Measurements from ENCODE around the gene NUBP2. TPM values are rescaled to one million over a fixed set of nuclear protein-coding genes. Genes with fewer than 3 reads are reported as not detected.

NUBP2 gene
- total RNA-seq, 4 donors from 2014 or later: 64.4 to 92.2 (median 80.6) TPM

GRCh38 chr16:1764971-1765370, 17.8 kb upstream of the NUBP2 start:
- Histone ChIP-seq H3K27me3 (no peaks in the 10 kb centered on the region), H3K4me1 (peaks cover 0 to 26% (median 6%) of the 10 kb centered on the region in 3 donors), H3K4me3 (no peak overlapping the region), H3K36me3 (peaks cover 0 to 100% of the 10 kb centered on the region in 2 donors), H3K27ac (no peak overlapping the region), H3K9me3 (no peaks in the 10 kb centered on the region)
- WGBS, 2 donors (ENCODE audit: low coverage in 1 of 2): 80% methylated on average over 3 of the region's 21 CpGs; no CpG with 5 or more reads in 1 of the 2 donors
- TF ChIP-seq POLR2AphosphoS5 (IDR thresholded peaks at IDR 0.05) (no peak), EP300 (IDR thresholded peaks at IDR 0.05) (no peak), POLR2A (IDR thresholded peaks at IDR 0.05) (no peak), CTCF (IDR thresholded peaks at IDR 0.05) (no peak)
- ATAC-seq: no peak

GRCh38 chr16:1765826-1766225, 16.9 kb upstream of the NUBP2 start:
- H3K4me1 ChIP-seq: peaks cover 0 to 34% (median 13%) of the 10 kb centered on the region in 3 donors
- H3K9me3 ChIP-seq: no peaks in the 10 kb centered on the region
- H3K27ac ChIP-seq: no peak overlapping the region
- TF ChIP-seq POLR2AphosphoS5 (IDR thresholded peaks at IDR 0.05): no peak
- no peak for TF ChIP-seq CTCF (IDR thresholded peaks at IDR 0.05)
- TF ChIP-seq POLR2A (IDR thresholded peaks at IDR 0.05): no peak
- no peak for TF ChIP-seq EP300 (IDR thresholded peaks at IDR 0.05)
- ATAC-seq: no peak
- no peak overlapping the region for H3K4me3 ChIP-seq
- 100% methylated on average over 1 of the region's 22 CpGs; no CpG with 5 or more reads in 1 of the 2 donors for WGBS, 2 donors (ENCODE audit: low coverage in 1 of 2)
- no peaks in the 10 kb centered on the region for H3K27me3 ChIP-seq
- peaks cover 0 to 91% of the 10 kb centered on the region in 2 donors for H3K36me3 ChIP-seq

GRCh38 chr16:1766231-1766630, 16.5 kb upstream of the NUBP2 start:
- H3K4me3 ChIP-seq: no peak overlapping the region
- 70% methylated on average over 5 of the region's 19 CpGs; no CpG with 5 or more reads in 1 of the 2 donors for WGBS, 2 donors (ENCODE audit: low coverage in 1 of 2)
- TF ChIP-seq CTCF (IDR thresholded peaks at IDR 0.05): no peak
- no peaks in the 10 kb centered on the region for H3K27me3 ChIP-seq
- no peak for ATAC-seq
- peaks cover 0 to 87% of the 10 kb centered on the region in 2 donors for H3K36me3 ChIP-seq
- H3K9me3 ChIP-seq: no peaks in the 10 kb centered on the region
- H3K4me1 ChIP-seq: peaks cover 0 to 36% (median 13%) of the 10 kb centered on the region in 3 donors
- no peak overlapping the region for H3K27ac ChIP-seq

- TF ChIP-seq POLR2AphosphoS5 (IDR thresholded peaks at IDR 0.05) (no peak), EP300 (IDR thresholded peaks at IDR 0.05) (no peak), CTCF (IDR thresholded peaks at IDR 0.05) (no peak), POLR2A (IDR thresholded peaks at IDR 0.05) (no peak)
- H3K4me3 ChIP-seq: no peak overlapping the region
- WGBS, 2 donors (ENCODE audit: low coverage in 1 of 2): 100% methylated on average over 2 of the region's 18 CpGs; no CpG with 5 or more reads in 1 of the 2 donors
- peaks cover 0 to 82% of the 10 kb centered on the region in 2 donors for H3K36me3 ChIP-seq
- no peak overlapping the region for H3K27ac ChIP-seq
- ATAC-seq: no peak
- no peaks in the 10 kb centered on the region for H3K9me3 ChIP-seq
- peaks cover 0 to 39% (median 13%) of the 10 kb centered on the region in 3 donors for H3K4me1 ChIP-seq
- H3K27me3 ChIP-seq: no peaks in the 10 kb centered on the region
Observed at GRCh38 chr16:1766701-1767100, 16.1 kb upstream of the NUBP2 start.

GRCh38 chr16:1767116-1767994, 15.4 kb upstream of the NUBP2 start:
- ATAC-seq: no peak
- H3K9me3 ChIP-seq: no peaks in the 10 kb centered on the region
- TF ChIP-seq POLR2A (IDR thresholded peaks at IDR 0.05): no peak
- TF ChIP-seq POLR2AphosphoS5 (IDR thresholded peaks at IDR 0.05): no peak
- no peak for TF ChIP-seq EP300 (IDR thresholded peaks at IDR 0.05)
- no peak for TF ChIP-seq CTCF (IDR thresholded peaks at IDR 0.05)
- H3K4me3 ChIP-seq: no peak overlapping the region
- H3K36me3 ChIP-seq: peaks cover 0 to 76% of the 10 kb centered on the region in 2 donors
- peaks cover 0 to 46% (median 13%) of the 10 kb centered on the region in 3 donors for H3K4me1 ChIP-seq
- H3K27ac ChIP-seq: no peak overlapping the region
- H3K27me3 ChIP-seq: no peaks in the 10 kb centered on the region
- 90% methylated on average over 4 of the region's 42 CpGs; no CpG with 5 or more reads in 1 of the 2 donors for WGBS, 2 donors (ENCODE audit: low coverage in 1 of 2)

Measured in gastroesophageal sphincter (tissue), 4 donors.